ENCODE measurements around the gene MAN1A2. TPM values are rescaled to one million over a fixed set of nuclear protein-coding genes. Genes with fewer than 3 reads are reported as not detected.

The MAN1A2 gene
- total RNA-seq, 1 experiment from 2014 or later, result 38.1 TPM

DNA sequence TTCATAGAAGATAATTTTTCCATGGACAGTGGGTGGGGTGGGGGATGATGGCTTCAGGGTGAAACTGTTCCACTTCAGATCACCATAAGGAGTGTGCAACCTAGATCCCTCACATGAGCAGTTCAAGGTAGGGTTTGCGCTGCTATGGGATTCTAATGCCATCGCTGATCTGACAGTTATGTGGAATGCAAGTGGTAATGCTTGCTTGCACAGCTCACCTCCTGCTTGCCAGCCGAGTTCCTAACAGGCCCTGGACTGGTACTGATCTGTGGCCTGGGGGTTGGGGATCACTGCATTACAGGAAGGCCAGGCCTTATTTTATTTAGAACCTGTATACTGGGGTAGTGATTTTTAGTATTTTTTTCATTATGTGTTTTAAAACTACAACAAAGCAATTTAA is 22.0 kb downstream of the MAN1A2 start:
- POLR2A ChIA-PET, result no interaction called here
- intact Hi-C loops (cut with micrococcal nuclease), result no loop called here
- Histone ChIP-seq H3K36me3 (ENCODE audit: control insufficient read depth in 1 of 2, insufficient read depth in 2 of 2, low read length in 2 of 2) (no peaks in the 10 kb centered on the region), H3K9ac (ENCODE audit: low read length) (no peak overlapping the region), H3K4me1 (ENCODE audit: control insufficient read depth in 1 of 2, insufficient read depth in 2 of 2, low read length in 2 of 2) (no peaks in the 10 kb centered on the region), H2AFZ (ENCODE audit: low read depth, low read length, poor library complexity, severe bottlenecking) (no peak overlapping the region), H3K79me2 (ENCODE audit: insufficient read depth, low read length) (peaks cover 97% of the 10 kb centered on the region), H3K9me3 (ENCODE audit: control insufficient read depth in 1 of 2, insufficient read depth in 1 of 2, low read depth in 1 of 2, low read length in 2 of 2) (no peaks in the 10 kb centered on the region), H4K20me1 (ENCODE audit: insufficient read depth) (no peaks in the 10 kb centered on the region), H3K27me3 (ENCODE audit: insufficient read depth, low read length) (no peaks in the 10 kb centered on the region), H3K4me2 (ENCODE audit: low read length) (no peak overlapping the region), H3K27ac (ENCODE audit: low read depth, low read length) (no peak overlapping the region), H3K4me3 (replicated peaks in 1 of 2; ENCODE audit: low read depth in 1 of 2, low read length in 2 of 2) (no peak overlapping the region), H3K9me2 (ENCODE audit: insufficient read depth) (no peaks in the 10 kb centered on the region)
- no TSS peak for BruUV-seq (replicated peaks)
- CTCF ChIA-PET, result no interaction called here
- RAD21 ChIA-PET (ENCODE audit: low non-redundant PET in 1 of 2, low total read pairs in 2 of 2, uncharacterized antibody in 2 of 2, unreplicated experiment in 2 of 2), result no interaction called here
- no peak for TF ChIP-seq SRF (IDR thresholded peaks at IDR 0.05; ENCODE audit: low read depth)
- TF ChIP-seq FOSL1 (IDR thresholded peaks at IDR 0.05; ENCODE audit: low read depth), result no peak
- no peak for TF ChIP-seq EGR1 (IDR thresholded peaks at IDR 0.05; ENCODE audit: low read depth)
- TF ChIP-seq ELF1 (IDR thresholded peaks at IDR 0.05; ENCODE audit: borderline replicate concordance, low read depth), result no peak
- no peak for TF ChIP-seq YY1 (IDR thresholded peaks at IDR 0.05; ENCODE audit: extremely low read depth, insufficient replicate concordance, low read depth, low read length)
- no peak for TF ChIP-seq RAD21 (IDR thresholded peaks at IDR 0.05; ENCODE audit: low read depth)
- no peak for TF ChIP-seq SIN3A (IDR thresholded peaks at IDR 0.05; ENCODE audit: low read depth)
- no peak for TF ChIP-seq EZH2 (IDR thresholded peaks at IDR 0.05)
- TF ChIP-seq, protein P1, sequence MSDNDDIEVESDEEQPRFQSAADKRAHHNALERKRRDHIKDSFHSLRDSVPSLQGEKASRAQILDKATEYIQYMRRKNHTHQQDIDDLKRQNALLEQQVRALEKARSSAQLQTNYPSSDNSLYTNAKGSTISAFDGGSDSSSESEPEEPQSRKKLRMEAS (IDR thresholded peaks at IDR 0.05), result no peak
- DNase-seq (ENCODE audit: low read depth, low spot score) (no peak), ATAC-seq (no peak)

DNA sequence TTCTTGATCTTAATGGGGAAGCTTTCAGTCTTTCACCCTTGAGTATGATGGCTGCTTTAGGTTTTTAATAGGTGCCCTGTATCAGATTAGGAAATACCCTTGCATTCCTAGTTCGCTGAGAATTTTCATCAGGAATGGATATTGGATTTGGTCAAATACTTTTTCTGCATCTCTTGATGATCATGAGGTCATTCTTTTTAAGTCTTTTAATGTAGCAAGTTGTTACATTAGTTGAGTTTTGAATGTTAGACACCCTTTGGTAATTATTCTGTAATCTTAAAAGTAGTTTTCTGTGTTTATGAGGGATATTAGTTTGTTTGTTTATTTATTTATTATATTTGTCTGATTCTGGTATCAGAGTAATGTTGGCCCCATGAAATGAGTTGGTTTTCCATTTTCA is 22.5 kb downstream of the MAN1A2 start:
- H3K36me3 ChIP-seq (ENCODE audit: control insufficient read depth in 1 of 2, insufficient read depth in 2 of 2, low read length in 2 of 2), result no peaks in the 10 kb centered on the region
- H3K9ac ChIP-seq (ENCODE audit: low read length), result no peak overlapping the region
- H4K20me1 ChIP-seq (ENCODE audit: insufficient read depth), result no peaks in the 10 kb centered on the region
- BruUV-seq (replicated peaks), result no TSS peak
- no peaks in the 10 kb centered on the region for H3K9me3 ChIP-seq (ENCODE audit: control insufficient read depth in 1 of 2, insufficient read depth in 1 of 2, low read depth in 1 of 2, low read length in 2 of 2)
- intact Hi-C loops (cut with micrococcal nuclease), result no loop called here
- no peak for ATAC-seq
- no peak overlapping the region for H3K4me2 ChIP-seq (ENCODE audit: low read length)
- no peak overlapping the region for H3K27ac ChIP-seq (ENCODE audit: low read depth, low read length)
- POLR2A ChIA-PET, result no interaction called here
- RAD21 ChIA-PET (ENCODE audit: low non-redundant PET in 1 of 2, low total read pairs in 2 of 2, uncharacterized antibody in 2 of 2, unreplicated experiment in 2 of 2), result no interaction called here
- peaks cover 97% of the 10 kb centered on the region for H3K79me2 ChIP-seq (ENCODE audit: insufficient read depth, low read length)
- H3K27me3 ChIP-seq (ENCODE audit: insufficient read depth, low read length), result no peaks in the 10 kb centered on the region
- CTCF ChIA-PET, result no interaction called here
- DNase-seq (ENCODE audit: low read depth, low spot score), result no peak
- TF ChIP-seq TCF7L2 (IDR thresholded peaks at IDR 0.05; ENCODE audit: borderline replicate concordance, extremely low read depth, insufficient read depth, insufficient read length), result no peak
- TF ChIP-seq, protein P1 (IDR thresholded peaks at IDR 0.05), result no peak
- no peak overlapping the region for H2AFZ ChIP-seq (ENCODE audit: low read depth, low read length, poor library complexity, severe bottlenecking)
- no peaks in the 10 kb centered on the region for H3K4me1 ChIP-seq (ENCODE audit: control insufficient read depth in 1 of 2, insufficient read depth in 2 of 2, low read length in 2 of 2)
- no peak overlapping the region for H3K4me3 ChIP-seq (replicated peaks in 1 of 2; ENCODE audit: low read depth in 1 of 2, low read length in 2 of 2)
- H3K9me2 ChIP-seq (ENCODE audit: insufficient read depth), result no peaks in the 10 kb centered on the region

Data from HCT116 (cell line).